Hepatocyte (in vitro differentiated cells): ENCODE results near the gene TRIM44. TPM values are rescaled to one million over a fixed set of nuclear protein-coding genes. Genes with fewer than 3 reads are reported as not detected.

Experiments
- DNase-seq: peaks from one replicate; pipeline ENCODE4 v3.0.0-alpha.2; 2016; ENCODE audit warnings: low spot score
- H2AFZ ChIP-seq: fragments of 200-600 bp; sonication (generic); 2 replicates; pipeline ENCODE4 v1.6.0; 2016; ENCODE audit warnings: antibody characterized with exemption, mild to moderate bottlenecking
- H3K27ac ChIP-seq: fragments of 200-600 bp; sonication (generic); 2 replicates; pipeline ENCODE4 v1.5.1; 2016; ENCODE audit warnings: mild to moderate bottlenecking
- H3K27me3 ChIP-seq: fragments of 200-600 bp; sonication (generic); 2 replicates; pipeline ENCODE4 v1.6.1; 2016
- H3K36me3 ChIP-seq: fragments of 200-600 bp; sonication (generic); replicated peaks from 2 replicates; pipeline ENCODE4 v1.5.1; 2016; ENCODE audit warnings: low read depth; ENCODE audit not compliant: insufficient read depth
- H3K4me1 ChIP-seq: fragments of 200-600 bp; sonication (generic); 2 replicates; pipeline ENCODE4 v1.5.1; 2016; ENCODE audit warnings: mild to moderate bottlenecking, moderate library complexity; ENCODE audit not compliant: insufficient read depth
- H3K4me2 ChIP-seq: fragments of 200-600 bp; sonication (generic); 2 replicates; pipeline ENCODE4 v1.6.0; 2016
- H3K4me3 ChIP-seq: fragments of 200-600 bp; sonication (generic); 2 replicates; pipeline ENCODE4 v1.5.1; 2016; ENCODE audit warnings: mild to moderate bottlenecking
- H3K79me2 ChIP-seq: fragments of 200-600 bp; sonication (generic); 2 replicates; pipeline ENCODE4 v1.6.0; 2017; ENCODE audit warnings: mild to moderate bottlenecking
- H3K9me2 ChIP-seq: fragments of 200-600 bp; sonication (generic); replicated peaks from 2 replicates; pipeline ENCODE4 v1.6.0; 2017; ENCODE audit warnings: mild to moderate bottlenecking; ENCODE audit not compliant: insufficient read depth
- H3K9me3 ChIP-seq: fragments of 200-600 bp; sonication (generic); 2 replicates; pipeline ENCODE4 v1.5.1; 2016; ENCODE audit warnings: low read depth, mild to moderate bottlenecking
- H4K20me1 ChIP-seq: fragments of 200-600 bp; sonication (generic); 2 replicates; pipeline ENCODE4 v1.6.0; 2016; ENCODE audit warnings: mild to moderate bottlenecking; ENCODE audit not compliant: insufficient read depth, poor library complexity, severe bottlenecking
- EZH2 ChIP-seq: fragments of 200-600 bp; sonication (generic); IDR thresholded peaks from 2 replicates; pipeline ENCODE4 v1.6.1; 2016; ENCODE audit warnings: antibody characterized with exemption, mild to moderate bottlenecking, borderline replicate concordance
- EZH2phosphoT487 ChIP-seq: fragments of 200-600 bp; sonication (generic); IDR thresholded peaks from one replicate; pipeline ENCODE4 v1.6.1; 2018; ENCODE audit warnings: antibody characterized with exemption, mild to moderate bottlenecking, low read depth, moderate library complexity; ENCODE audit not compliant: unreplicated experiment, severe bottlenecking
- WGBS: methylation state at CpG from one replicate; pipeline ENCODE4 v1.1.6; 2016; ENCODE audit warnings: low lambda C conversion rate; ENCODE audit errors: missing lambda C conversion rate; 5-methylcytosine and 5-hydroxymethylcytosine counted together
- polyA plus RNA-seq: library from polyadenylated mRNA; unstranded; fragments of >200 nt; fragmentation: Nextera tagmentation; extraction: Ambion mirVana; gene quantifications from 2 replicates; pipeline ENCODE4 v1.2.1, GENCODE V29; 2016
- total RNA-seq: library from RNA; depleted of rRNA; stranded (reverse); fragments of >200 nt; gene quantifications from 2 replicates; pipeline ENCODE4 v1.2.3, GENCODE V29; 2014
- TF ChIP-seq, protein P1 (sequence below): fragments of 200-600 bp; sonication (generic); IDR thresholded peaks from 2 replicates; pipeline ENCODE4 v1.5.1; 2016; ENCODE audit warnings: antibody characterized with exemption, mild to moderate bottlenecking; ENCODE audit not compliant: poor library complexity

Gene TRIM44
- total and polyA plus RNA-seq, 2 experiments from 2014 or later: 20.8 to 43.2 TPM

DNA sequence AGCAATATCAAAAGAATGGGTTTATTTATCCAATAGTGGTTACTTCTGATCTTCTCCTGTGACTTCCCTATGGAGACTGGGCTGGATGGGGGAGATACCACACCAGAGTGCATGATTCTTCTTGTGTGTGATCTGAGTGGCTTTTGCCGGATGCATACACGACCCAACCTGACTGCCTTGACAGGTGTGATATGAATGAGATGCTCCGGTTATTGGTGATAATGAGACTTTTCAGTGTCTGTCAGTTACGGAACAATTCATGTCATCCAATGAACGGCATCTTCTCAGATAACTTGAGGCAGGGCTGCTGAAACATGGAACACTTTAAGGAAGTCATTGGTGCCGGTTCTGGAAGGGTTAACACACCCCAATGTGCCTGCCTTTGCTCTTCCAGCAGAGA is 26.6 kb upstream of the TRIM44 start:
- H3K9me2 ChIP-seq: no peaks in the 10 kb centered on the region
- H3K4me1 ChIP-seq: no peaks in the 10 kb centered on the region
- no peak for DNase-seq
- H4K20me1 ChIP-seq: no peaks in the 10 kb centered on the region
- TF ChIP-seq EZH2phosphoT487 (no peak), EZH2 (no peak)
- TF ChIP-seq, protein P1, sequence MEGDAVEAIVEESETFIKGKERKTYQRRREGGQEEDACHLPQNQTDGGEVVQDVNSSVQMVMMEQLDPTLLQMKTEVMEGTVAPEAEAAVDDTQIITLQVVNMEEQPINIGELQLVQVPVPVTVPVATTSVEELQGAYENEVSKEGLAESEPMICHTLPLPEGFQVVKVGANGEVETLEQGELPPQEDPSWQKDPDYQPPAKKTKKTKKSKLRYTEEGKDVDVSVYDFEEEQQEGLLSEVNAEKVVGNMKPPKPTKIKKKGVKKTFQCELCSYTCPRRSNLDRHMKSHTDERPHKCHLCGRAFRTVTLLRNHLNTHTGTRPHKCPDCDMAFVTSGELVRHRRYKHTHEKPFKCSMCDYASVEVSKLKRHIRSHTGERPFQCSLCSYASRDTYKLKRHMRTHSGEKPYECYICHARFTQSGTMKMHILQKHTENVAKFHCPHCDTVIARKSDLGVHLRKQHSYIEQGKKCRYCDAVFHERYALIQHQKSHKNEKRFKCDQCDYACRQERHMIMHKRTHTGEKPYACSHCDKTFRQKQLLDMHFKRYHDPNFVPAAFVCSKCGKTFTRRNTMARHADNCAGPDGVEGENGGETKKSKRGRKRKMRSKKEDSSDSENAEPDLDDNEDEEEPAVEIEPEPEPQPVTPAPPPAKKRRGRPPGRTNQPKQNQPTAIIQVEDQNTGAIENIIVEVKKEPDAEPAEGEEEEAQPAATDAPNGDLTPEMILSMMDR: no peak
- H3K4me3 ChIP-seq: no peak overlapping the region
- no peak overlapping the region for H3K27ac ChIP-seq
- H2AFZ ChIP-seq: no peak overlapping the region
- H3K36me3 ChIP-seq: no peaks in the 10 kb centered on the region
- no peak overlapping the region for H3K4me2 ChIP-seq
- no peaks in the 10 kb centered on the region for H3K79me2 ChIP-seq
- H3K27me3 ChIP-seq: no peaks in the 10 kb centered on the region
- H3K9me3 ChIP-seq: no peaks in the 10 kb centered on the region
- WGBS: 76% methylated on average over 6 of the region's 6 CpGs

DNA sequence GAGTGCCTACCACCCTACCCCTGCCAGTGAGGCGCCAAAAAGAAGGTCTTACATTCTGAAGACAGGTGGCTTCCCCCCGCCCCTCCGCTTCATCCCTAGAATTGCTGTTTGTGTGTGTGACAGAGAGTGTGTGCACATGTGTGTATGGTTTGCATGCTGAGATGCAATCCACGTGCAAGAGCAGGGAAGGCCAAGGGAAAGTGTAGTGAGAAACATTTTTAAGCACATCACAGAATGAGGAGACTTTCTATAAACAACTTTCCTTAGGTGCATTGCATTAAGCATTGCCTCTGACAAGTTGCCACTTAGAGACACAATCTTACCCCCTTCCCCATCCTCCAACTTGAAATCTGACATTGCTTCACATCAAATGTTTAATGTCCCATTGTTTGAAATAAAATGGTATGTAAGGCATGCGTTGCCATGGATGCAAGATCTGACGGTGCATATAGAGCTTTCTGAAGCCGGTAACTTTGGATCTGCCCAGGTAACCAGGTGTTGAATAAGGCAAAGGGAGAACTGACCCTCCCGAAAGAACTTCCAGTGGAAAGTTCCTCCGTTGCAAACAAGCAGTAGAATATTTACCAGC is 22.9 kb upstream of the TRIM44 start:
- no peaks in the 10 kb centered on the region for H3K9me3 ChIP-seq
- DNase-seq: no peak
- 69% methylated on average over 9 of the region's 9 CpGs for WGBS
- H3K27ac ChIP-seq: no peak overlapping the region
- no peak overlapping the region for H2AFZ ChIP-seq
- no peaks in the 10 kb centered on the region for H3K79me2 ChIP-seq
- TF ChIP-seq, protein P1: no peak
- no peak for TF ChIP-seq EZH2
- TF ChIP-seq EZH2phosphoT487: no peak
- H3K27me3 ChIP-seq: no peaks in the 10 kb centered on the region
- H3K4me1 ChIP-seq: no peaks in the 10 kb centered on the region
- no peaks in the 10 kb centered on the region for H3K36me3 ChIP-seq
- H3K4me2 ChIP-seq: no peak overlapping the region
- no peak overlapping the region for H3K4me3 ChIP-seq
- no peaks in the 10 kb centered on the region for H4K20me1 ChIP-seq
- no peaks in the 10 kb centered on the region for H3K9me2 ChIP-seq

DNA sequence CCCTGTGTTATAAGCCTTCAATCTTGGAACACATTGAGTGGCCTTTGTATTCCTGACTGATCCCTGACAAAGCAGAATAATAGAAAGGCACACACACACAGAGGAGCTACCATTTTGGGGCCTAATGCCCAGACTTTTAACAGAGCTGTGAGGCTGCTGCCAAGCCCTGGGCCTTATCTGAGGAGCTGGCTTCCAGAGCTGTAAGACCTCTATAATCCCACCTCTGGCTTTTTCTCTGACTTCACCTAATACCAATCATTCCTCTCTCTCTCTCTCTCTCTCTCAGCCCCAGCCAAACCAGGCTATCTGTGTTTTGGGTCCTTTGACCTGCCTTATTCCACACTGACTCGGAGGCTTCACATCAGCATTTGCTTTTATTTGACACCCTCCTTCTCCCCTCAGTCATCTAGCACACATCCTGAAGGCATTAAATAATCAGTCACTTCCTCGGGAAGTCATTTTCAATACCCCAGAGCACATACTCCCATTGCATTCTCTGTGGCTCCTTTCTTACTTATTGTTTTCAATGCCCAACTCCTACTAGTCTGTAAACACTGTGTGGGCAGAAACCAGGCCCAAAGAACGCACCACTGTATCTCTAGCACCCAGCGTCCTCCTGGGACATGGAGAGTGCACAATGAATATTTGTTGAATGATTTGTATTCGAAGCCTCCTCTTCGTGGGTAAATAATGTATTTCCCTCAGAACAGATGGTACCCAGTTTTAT is 21.2 kb upstream of the TRIM44 start:
- Histone ChIP-seq H3K36me3 (no peaks in the 10 kb centered on the region), H3K9me3 (no peaks in the 10 kb centered on the region), H3K4me2 (no peak overlapping the region), H3K4me1 (no peaks in the 10 kb centered on the region), H2AFZ (no peak overlapping the region), H3K9me2 (no peaks in the 10 kb centered on the region), H4K20me1 (no peaks in the 10 kb centered on the region), H3K27ac (peak overlapping the region; percentile 13), H3K4me3 (no peak overlapping the region), H3K27me3 (no peaks in the 10 kb centered on the region), H3K79me2 (no peaks in the 10 kb centered on the region)
- 68% methylated on average over 6 of the region's 6 CpGs for WGBS
- TF ChIP-seq EZH2: no peak
- TF ChIP-seq, protein P1: no peak
- no peak for TF ChIP-seq EZH2phosphoT487
- peak; percentile 24 for DNase-seq
